ELF-1 (cell line): ENCODE data around the gene TMED10.
"Not testable (repeated sequence)": the region's sequence is repeated elsewhere in the genome, so short reads cannot be mapped to it uniquely, and the experiment has no call there.

Experiments
- DNase-seq: peaks from one replicate; pipeline ENCODE4 v3.0.0-alpha.2; 2016; ENCODE audit warnings: low read depth, low spot score

TMED10 gene

DNA sequence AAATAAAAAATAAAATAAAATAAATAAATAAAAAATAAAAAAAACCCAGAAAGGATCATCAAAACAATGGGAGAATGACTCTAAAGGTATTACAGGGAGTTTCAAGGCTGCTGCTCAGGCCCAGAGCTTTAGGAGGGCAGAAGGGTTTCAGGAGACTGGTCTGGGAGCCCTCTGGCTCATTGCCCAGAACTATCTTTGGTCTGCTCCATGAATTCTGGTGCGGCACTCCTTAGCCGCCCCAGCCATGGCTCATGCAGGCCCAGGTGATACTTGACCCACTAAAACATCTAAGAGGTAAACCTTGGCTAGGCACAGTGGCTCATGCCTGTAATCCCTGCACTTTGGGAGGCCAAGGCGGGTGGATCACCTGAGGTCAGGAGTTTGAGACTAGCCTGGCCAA lies 14.7 kb upstream of the TMED10 start:
- DNase-seq, result no peak

DNA sequence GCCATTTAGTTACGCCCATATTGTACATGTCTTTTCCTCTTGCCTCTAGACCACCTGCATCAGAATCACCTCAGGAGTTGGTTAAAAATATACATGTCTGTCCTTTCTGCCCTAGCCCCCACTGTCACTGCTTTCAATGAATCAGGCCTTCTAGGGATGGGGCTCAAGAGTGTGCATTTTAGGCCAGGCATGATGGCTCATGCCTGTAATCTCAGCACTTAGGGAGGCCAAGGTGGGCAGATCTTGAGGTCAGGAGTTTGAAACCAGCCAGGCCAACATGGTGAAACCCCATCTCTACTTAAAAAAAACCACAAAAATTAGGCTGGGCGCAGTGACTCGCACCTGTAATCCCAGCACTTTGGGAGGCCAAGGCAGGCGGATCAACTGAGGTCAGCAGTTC lies 13.6 kb upstream of the TMED10 start:
- DNase-seq, result no peak

DNA sequence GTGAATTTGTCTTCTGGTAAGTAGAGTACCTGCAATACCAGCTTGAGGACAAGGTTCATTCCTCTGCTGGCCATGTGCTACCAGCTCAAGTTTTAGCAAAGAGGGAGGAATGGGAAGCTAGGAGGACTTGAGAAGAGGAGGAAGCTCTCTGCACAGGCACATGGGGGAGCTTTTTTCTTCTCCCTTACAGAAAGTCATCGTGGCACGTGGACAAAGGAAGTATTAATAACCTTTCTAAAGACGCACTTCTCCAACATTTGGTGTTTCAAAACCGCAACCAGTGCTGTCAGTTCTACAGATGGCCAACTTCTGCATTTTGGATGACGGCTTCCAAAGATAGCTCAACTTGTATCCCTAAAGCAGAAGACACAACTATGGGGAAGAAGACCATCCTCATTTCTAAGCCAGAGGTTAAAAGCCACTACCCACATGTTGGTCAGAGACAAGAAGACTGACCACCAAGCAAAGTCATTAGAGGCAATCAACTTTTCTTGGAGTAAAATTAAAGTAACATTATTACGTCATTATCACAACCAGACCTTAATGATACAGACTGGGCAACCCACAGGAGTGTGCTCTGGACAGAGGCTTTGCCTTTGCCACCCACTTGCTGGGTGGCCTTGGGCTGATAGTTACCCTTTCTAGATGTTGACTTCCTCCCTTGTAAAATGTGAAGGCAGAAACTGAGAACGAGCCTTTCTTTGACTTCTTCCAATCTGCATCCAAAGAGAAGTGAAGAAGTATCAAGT lies 12.3 kb upstream of the TMED10 start:
- no peak for DNase-seq

DNA sequence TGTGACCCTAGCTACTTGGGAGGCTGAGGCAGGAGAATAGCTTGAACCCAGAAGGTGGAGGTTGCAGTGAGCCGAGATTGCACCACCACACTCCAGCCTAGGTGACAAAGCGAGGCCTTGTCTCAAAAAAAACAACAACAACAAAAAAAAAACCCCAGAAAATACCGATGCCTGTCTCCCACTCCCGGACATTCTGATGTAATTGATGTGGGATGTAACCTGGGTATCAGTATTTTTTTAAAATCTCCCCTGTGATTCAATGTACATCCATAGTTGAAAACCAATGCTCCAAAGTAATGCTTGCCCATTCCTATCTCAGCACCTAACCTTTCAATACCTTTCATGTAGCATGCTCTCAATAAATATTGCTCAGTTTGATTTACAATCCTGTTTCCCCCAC lies 11.7 kb upstream of the TMED10 start:
- no peak for DNase-seq

DNA sequence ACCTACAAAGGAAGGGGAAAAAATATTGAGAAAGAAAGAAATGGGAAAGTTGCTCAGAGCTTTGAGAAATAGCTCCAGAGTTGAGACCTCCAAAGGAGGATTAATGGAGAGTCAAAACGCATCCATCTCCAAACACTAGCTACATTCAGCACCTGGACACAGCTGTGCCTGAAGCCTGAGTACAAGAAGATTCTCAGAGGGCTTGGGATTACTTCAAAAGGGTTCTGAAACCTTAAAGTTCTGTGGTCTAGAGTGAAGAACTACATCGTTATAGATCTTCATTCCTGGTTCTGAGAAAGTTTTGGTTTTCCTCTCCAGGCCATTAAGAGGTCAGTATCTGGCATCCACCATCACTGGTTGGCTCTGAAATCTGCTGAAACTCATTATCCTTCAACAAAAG lies 10.5 kb upstream of the TMED10 start:
- DNase-seq, result no peak

DNA sequence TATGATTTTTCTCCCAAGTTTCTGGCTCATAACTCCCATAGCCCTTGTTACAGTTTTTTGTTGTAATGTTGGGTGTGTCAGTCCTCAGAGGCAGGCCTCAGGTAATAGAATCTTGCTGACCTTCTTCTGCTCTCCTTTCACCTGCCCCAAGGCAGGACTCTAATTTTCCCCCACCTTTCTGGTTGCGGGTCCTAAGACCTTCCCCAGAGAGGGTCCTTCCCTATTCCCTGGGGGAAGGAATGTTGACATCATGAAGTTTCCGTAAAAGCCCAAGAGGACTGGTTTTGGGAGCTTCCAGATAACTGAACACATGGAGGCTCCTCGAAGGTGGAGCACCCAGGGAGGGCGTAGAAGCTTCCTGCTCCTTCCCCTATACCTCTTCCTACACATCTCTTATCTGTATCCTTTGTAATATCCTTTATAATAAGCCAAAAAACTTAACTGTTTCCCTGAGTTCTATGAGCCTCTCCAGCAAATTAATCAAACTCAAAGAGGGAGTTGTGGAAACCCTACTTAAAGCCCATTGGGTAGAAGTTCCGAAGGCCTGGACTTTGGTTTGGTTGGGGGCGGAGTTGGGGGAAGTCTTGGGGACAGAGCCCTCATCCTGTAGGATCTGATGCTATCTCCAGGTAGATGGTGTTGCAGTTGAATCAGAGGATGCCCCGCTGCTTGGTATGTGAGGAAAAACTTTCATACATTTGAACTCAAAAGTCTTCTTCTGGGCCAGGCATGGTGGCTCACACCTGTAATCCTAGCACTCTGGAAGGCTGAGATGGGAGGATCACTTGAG lies 9.0 kb upstream of the TMED10 start:
- peak; percentile 54 for DNase-seq

DNA sequence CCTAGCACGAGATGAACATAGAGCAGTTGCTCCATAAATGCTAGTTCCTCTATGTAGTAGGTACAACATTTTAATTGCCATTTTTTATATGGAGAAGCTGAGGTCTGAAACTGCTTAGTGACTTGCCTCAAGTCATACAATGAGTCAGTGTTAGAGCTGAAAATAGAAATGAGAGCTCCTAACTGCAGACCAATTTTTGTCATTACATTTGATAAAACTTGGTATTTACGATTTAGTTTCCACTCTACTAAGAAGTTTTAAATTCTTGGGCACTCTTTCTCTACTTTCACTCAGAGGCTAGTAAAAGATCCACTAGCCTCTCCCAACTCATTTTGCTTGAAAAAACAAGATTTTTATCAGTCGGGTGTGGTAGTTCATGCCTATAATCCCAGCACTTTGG lies 8.1 kb upstream of the TMED10 start:
- no peak for DNase-seq

DNA sequence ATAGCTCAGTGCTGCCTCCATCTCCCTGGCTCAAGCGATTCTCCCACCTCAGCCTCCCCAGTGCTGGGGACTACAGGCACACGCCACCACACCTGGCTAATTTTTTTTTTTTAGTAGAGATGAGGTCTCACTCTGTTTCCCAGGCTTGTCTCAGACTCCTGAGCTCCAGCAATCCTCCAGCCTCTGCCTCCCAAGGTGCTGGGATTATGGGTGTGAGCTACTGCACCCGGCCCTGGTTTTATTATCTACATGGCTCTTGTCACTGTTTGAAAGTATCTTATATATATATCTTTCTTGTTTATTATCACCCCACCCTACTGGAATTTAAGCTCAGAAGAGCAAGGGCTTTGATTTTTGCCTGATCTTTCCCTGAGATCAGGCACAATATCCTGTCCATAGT lies 7.6 kb upstream of the TMED10 start:
- DNase-seq, result no peak

DNA sequence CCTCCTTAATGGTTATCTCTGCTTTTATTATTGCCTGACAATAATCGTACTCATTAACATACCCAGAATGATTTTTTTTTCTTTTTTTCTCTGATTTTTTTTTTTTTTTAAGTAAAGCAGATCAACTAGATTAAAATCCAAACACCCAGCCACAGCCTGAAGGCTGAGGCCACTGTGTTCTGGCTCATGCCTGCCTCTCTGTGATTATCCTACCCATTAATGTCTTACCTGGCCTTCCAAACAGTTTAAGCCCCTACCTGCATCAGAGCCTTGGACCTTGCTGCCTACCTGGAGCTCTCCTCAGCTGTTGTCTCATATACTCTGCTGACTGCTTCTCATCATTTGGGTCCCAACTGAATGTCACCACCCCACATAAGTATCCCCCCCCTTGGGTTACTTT lies 6.8 kb upstream of the TMED10 start:
- DNase-seq, result no peak

DNA sequence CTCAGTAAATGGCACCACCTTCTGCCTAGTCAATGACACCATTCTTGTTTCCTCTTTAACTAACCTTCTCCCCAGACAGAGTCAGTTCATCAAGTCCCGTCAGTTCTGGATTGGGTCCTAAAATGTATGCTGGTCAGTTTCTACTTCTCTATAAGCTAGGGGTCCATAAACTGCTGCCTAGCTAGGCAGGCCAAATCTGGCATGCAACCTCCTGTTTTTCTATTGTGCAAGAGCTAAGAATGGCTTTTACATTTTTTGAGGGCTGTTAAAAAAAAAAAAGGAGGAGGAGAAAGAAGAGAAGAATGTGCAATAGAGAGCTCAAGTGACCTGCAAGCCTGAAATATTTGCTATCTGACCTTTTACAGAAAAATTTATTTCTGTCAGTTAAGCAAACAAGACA lies 6.4 kb upstream of the TMED10 start:
- DNase-seq, result no peak

DNA sequence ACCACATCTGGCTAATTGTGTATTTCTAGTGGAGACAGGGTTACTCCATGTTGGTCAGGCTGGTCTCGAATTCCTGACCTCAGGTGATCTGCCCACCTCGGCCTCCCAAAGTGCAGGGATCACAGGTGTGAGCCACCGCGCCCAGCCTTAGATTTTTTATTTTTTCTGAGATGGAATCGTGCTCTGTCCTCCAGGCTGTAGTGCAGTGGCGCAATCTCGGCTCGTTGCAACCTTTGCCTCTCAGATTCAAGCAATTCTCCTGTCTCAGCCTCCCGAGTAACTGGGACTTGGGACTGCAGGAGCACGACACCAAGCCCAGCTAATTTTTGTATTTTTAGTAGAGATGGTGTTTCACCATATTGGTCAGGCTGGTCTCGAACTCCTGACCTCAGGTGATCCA lies 5.8 kb upstream of the TMED10 start:
- DNase-seq, result not testable (repeated sequence)

DNA sequence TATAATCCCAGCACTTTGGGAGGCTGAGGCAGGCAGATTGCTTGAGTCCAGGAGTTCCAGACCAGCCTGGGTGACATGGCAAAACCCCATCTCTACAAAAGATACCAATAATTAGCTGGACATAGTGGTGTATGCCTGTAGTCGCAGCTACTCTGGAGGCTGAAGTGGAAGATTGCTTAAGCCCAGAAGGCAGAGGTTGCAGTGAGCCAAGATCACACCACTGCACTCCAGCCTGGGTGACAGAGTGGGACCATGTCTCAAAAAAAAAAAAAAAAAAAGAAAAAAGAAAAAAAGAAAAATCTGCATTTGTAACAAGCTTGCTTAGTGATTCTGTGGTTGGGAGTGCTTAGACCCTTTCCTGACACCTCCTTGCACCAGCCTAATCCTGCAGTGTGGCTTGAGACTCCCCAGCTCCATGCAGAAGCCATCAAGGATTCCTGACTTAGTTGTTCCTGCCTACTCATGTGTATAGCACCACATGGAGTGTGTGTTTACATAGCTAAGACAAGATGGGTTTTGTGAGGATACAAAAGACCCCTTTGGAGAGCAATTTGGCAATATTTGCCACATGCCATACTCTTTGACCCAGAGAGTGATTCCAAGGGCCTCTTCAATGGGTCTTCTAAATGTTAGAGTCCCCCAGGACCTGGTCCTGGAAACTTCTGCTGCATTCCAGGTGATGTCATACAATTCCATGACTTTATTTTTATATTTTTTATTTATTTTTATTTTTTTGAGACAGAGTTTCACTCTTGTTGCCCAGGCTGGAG lies 5.1 kb upstream of the TMED10 start:
- DNase-seq, result no peak

DNA sequence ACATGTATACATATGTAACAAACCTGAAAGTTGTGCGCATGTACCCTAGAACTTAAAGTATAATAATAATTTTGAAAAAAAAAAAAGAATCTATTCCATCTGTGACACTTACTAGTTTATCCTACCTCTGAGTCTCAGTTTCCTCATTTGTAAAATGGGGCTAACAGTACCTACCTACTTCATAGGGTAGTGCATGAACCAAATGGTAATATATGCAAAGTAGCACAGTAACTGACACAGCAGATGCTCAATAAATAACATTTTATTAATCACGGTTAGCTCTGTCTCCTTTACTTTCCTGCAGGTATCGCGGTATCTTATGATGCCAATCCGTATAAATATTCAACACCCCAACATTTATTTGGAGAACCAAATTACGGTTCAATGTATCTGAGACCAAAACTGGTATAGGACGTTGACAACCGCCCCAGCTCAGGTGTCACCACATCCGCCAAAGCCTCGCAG lies 703 bp downstream of the TMED10 start:
- DNase-seq, result no peak

DNA sequence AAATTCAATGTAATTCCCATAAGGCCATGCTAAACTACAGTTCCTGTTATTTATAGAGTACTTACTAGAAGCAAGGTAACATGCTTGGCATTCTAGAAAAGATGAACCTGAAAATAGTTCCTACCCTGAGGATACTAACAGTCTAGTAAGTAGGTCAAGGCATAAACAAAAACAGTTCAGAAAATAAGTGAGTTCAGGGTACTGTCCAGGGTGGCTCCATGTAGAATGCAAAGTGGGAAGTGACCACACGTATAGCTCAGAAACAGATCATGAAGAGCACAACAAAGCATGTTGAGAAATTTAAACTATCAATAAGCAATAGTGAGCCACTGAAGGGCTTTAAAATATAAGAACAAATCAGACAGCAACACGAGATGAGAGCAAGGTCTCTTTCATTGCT lies 2.3 kb downstream of the TMED10 start:
- no peak for DNase-seq

DNA sequence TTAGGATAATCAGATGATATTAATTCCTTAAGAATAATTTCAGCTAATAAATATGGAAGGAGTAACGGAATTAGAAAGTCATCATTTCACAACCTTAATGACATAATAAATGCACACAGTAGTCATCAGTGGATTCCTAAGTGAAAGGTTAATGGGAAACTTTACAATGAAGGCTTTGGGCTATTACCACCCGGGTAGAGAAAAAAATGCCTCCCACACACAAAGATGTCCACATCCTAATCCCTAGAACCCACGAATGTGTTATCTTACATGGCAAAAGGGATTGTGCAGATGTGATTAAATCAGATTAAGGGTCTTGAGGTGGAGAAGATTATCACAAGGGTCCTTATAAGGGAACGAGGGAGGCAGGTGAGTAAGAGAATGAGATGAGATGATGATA lies 5.6 kb downstream of the TMED10 start:
- no peak for DNase-seq

DNA sequence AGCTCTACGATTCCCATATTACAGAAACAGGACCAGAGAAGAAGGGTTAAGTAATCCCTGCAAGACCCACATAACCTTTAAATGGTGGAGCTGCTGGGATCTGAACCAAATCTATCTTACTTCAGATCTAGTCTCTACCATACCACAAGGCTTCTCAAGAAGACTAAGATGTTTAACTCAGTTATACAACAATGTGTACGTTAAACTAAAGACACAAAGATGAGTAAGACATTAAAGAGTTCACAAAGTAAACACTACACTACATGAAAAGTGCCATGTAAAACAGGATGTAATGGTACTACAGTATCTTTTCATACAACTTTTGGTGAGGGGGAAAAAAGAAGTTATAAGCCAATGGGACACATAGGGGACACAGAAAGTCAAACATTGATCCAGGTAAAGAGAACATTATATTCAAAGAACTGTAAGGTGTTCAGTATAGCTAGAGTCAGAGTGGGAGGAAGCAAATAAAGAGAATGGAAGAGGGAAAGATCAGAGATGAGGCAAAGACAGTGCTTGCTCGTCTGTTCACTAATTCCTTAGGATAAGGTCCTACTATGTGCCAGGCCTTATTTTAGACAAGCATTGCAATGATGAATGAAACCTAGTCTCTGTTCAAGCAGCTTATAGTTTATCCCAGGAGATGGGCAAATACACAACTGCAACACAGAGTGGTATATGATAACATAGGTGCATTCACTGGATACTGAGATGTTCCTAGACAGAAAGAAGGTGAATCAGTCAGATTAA lies 7.7 kb downstream of the TMED10 start:
- no peak for DNase-seq

DNA sequence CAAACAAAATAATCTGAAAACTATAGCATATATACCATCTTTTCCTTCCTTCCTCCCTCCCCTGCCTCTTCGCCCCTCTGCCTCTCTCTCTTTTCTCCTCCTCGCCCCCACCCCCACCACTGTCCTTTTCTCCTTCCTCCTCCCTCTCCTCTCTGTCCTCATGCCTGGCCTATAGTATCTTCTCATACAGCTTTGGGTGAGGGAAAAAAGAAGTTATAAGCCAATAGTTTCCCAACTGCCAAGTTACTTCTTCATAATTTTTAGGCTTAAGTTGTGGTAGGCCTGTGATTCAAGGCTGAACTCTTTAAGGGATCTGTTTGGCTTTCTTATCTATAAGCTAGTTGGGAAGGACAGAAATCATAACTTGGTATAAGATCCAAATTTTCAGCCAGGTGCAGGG lies 9.1 kb downstream of the TMED10 start:
- no peak for DNase-seq

DNA sequence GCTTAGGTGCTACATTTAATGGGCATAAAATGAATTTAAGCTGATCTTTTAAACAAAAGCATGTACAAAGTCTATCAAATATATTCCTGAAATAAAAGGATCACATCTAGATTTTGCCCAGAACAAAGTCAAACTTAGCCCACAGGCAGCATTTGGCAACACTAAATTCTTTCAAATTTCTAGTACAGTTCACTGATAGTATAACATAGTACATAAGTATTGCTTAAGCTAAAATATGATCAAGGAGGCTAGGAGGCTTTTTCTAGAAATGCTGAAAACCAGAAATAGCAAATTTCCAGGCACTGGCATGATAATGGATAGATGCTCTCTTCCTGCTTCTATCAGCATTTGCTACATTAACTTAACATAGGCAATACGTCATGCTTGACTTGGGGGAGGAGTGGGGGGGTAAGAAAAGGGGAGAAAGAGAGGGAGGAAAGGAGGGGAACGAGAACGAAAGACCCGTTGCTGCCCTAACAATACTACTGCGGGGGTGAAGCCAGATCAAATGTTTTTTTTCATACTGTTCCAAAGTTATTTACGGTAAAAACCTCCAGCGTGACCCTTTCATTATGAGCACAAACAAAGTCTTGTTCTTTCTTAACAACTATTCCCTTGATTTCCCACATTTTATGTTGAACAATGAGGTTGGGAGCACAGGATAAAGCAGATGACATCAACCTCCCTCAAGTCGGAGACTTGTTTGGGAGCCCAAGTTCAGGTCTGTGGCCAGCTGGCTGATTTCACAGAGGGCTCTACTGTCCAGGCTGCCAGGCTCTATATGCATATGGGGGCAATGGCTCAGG lies 10.6 kb downstream of the TMED10 start:
- no peak for DNase-seq

DNA sequence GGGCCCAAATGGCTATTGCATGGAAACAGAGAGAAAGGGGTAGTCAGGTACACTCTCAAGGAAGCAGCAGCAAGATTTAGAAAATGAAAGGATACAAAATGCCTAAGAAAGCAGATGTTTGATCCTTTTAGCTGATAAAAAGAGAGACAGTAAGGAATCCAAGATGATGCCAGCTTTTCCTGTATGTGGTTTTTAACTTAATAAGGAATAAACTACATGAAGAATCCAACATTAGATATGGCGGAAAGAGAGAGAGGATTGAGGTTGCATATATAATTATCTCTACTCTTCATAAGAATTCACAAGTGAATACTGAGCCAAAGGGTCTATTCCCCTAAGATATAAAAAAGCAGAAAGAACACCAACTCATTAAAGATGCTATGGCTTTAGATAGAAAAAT lies 11.6 kb downstream of the TMED10 start:
- DNase-seq, result no peak

DNA sequence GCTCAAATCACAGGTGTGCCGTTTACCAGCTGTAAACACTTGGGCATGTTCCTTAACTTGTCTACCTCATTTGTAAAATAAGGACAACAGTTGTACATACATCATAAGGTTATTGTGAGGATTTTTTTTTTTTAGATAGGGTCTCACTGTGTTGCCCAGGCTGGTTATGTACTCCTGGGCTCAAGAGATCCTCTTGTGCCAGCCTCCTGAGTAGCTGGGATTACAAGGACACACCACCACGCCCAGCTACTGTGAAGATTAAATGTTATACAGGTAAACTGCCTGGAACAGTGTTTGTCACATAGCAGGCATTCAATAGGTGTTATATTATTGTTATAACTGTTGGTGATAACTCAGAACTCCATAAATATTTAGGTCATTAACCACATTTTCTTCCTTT lies 12.7 kb downstream of the TMED10 start:
- DNase-seq, result no peak

DNA sequence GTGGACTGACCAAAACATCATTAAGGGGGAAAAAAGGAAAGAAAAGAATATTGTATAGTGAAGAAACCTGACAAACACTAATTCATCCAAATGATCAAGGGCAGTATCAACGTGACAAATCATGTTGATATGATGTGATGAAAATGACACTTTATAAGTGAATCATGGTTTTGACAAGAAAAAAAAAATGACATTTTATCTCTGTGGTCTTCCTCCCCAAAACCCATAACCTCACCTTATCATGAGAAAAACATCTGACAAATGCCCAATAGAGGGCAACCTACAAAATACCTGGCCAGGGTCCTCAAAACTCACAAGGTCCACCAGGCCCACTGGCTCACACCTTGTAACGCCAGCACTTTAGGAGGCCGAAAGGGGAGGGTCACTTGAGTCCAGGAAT lies 13.8 kb downstream of the TMED10 start:
- no peak for DNase-seq
